Nephron (organoid): Measurements from ENCODE around the gene PARD3.

Experiments used
- H3K27ac Mint-ChIP-seq, 3 experiments: 2 replicates each; pipeline ENCODE4 v1.8.0; 2020; ENCODE audit warnings: mixed read lengths in 3 of 3, mild to moderate bottlenecking in 2 of 3, moderate library complexity in 1 of 3
- H3K27me3 Mint-ChIP-seq: 2 replicates; pipeline ENCODE4 v1.8.0; 2021; ENCODE audit warnings: low read depth, mild to moderate bottlenecking, moderate library complexity, mixed read lengths
- H3K36me3 Mint-ChIP-seq: 2 replicates; pipeline ENCODE4 v1.8.0; 2020; ENCODE audit warnings: low read depth, mixed read lengths
- H3K4me1 Mint-ChIP-seq: 2 replicates; pipeline ENCODE4 v1.8.0; 2020; ENCODE audit warnings: mixed read lengths
- H3K4me3 Mint-ChIP-seq, 3 experiments: 2 replicates each; pipeline ENCODE4 v1.8.0; 2020; ENCODE audit warnings: mild to moderate bottlenecking in 3 of 3, mixed read lengths in 3 of 3, moderate library complexity in 2 of 3
- H3K9me3 Mint-ChIP-seq: 2 replicates; pipeline ENCODE4 v1.8.0; 2020; ENCODE audit warnings: mixed read lengths
- CTCF ChIP-seq, 3 experiments: fragments of 200-600 bp; sonication (generic); IDR thresholded peaks; one replicate each; pipeline ENCODE4 v1.5.0; 2021; ENCODE audit warnings: antibody characterized with exemption in 3 of 3; ENCODE audit not compliant: unreplicated experiment in 3 of 3

Gene PARD3

DNA sequence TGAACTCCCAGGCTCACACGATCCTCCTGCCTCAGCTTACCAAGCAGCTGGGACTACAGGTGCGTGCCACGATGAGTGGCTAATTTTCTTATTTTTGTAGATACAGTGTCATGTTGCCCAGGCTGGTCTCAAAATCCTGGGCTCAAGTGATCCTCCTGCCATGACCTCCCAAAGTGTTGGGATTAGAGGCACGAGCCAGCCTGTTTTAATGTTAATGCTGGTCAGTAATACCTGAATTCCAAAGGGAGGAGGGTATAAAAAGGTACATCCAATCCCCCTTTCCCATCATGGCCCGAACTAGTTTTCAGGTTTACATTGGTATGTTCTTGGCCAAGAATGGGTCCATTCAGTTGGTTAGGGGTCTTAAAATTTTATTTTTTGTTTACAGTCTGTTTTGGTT is 329.1 kb downstream of the PARD3 start:
- no peaks in the 10 kb centered on the region for H3K9me3 Mint-ChIP-seq
- TF ChIP-seq CTCF (IDR thresholded peaks at IDR 0.05; ENCODE audit: unreplicated experiment in 3 of 3) = no peak
- H3K4me3 Mint-ChIP-seq = no peak overlapping the region
- H3K36me3 Mint-ChIP-seq = no peaks in the 10 kb centered on the region
- no peak overlapping the region for H3K27ac Mint-ChIP-seq
- H3K27me3 Mint-ChIP-seq = no peaks in the 10 kb centered on the region
- no peaks in the 10 kb centered on the region for H3K4me1 Mint-ChIP-seq

DNA sequence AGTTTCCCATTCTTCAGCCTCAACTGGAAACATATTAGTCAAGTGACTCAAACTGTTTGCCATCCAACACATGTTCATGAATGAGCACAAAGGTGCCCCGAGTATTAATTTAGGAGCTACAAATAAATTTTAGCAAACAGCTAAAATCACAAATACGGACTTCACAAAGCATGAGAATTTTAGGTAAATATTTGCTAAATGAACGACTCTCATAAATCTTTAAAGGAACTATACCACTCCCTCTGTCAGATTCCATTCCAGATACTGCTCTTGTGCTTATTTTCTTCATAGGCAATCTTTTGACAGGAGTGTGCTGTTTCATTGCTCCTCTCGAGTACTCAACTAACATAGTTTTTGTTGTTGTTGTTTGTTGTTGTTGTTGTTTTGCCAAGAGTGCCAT is 330.9 kb downstream of the PARD3 start:
- Mint-ChIP-seq H3K27me3 (no peaks in the 10 kb centered on the region), H3K36me3 (no peaks in the 10 kb centered on the region), H3K27ac (peak overlapping the region in 1 of 3 experiments; percentile 4), H3K4me1 (no peaks in the 10 kb centered on the region), H3K9me3 (no peaks in the 10 kb centered on the region), H3K4me3 (no peak overlapping the region)
- no peak for TF ChIP-seq CTCF (IDR thresholded peaks at IDR 0.05; ENCODE audit: unreplicated experiment in 3 of 3)

GRCh38 chr10:34480345-34480744 is 334.8 kb downstream of the PARD3 start:
- H3K4me1 Mint-ChIP-seq = peaks cover 5% of the 10 kb centered on the region
- no peaks in the 10 kb centered on the region for H3K36me3 Mint-ChIP-seq
- no peak overlapping the region for H3K27ac Mint-ChIP-seq
- H3K9me3 Mint-ChIP-seq = no peaks in the 10 kb centered on the region
- H3K27me3 Mint-ChIP-seq = no peaks in the 10 kb centered on the region
- H3K4me3 Mint-ChIP-seq = no peak overlapping the region
- no peak for TF ChIP-seq CTCF (IDR thresholded peaks at IDR 0.05; ENCODE audit: unreplicated experiment in 3 of 3)

- Mint-ChIP-seq H3K9me3 (no peaks in the 10 kb centered on the region), H3K36me3 (no peaks in the 10 kb centered on the region), H3K4me3 (no peak overlapping the region), H3K4me1 (peaks cover 8% of the 10 kb centered on the region), H3K27ac (no peak overlapping the region), H3K27me3 (no peaks in the 10 kb centered on the region)
- no peak for TF ChIP-seq CTCF (IDR thresholded peaks at IDR 0.05; ENCODE audit: unreplicated experiment in 3 of 3)
These were observed 335.4 kb downstream of the PARD3 start for GRCh38 chr10:34479520-34480179.

DNA sequence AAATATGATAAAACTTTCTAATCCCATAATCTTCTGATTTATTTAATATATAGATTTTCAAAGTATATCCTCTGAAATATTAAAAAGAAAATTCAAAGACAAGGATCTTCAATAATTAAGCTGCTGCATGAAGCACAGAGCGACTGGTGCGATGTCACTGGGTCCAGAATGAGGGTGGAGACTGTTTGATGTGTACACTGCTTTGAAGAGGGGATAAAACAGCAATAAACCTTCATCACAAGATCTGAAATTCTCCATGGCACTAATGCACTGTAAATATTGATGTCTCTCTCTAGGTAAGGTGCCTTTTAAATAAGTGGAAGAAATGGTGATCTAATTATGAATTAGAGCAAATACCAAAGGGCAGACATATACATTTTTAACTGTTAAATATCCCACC is 337.8 kb downstream of the PARD3 start:
- Mint-ChIP-seq H3K27me3 (no peaks in the 10 kb centered on the region), H3K4me1 (peaks cover 10% of the 10 kb centered on the region), H3K4me3 (no peak overlapping the region), H3K9me3 (no peaks in the 10 kb centered on the region), H3K27ac (no peak overlapping the region), H3K36me3 (no peaks in the 10 kb centered on the region)
- no peak for TF ChIP-seq CTCF (IDR thresholded peaks at IDR 0.05; ENCODE audit: unreplicated experiment in 3 of 3)

DNA sequence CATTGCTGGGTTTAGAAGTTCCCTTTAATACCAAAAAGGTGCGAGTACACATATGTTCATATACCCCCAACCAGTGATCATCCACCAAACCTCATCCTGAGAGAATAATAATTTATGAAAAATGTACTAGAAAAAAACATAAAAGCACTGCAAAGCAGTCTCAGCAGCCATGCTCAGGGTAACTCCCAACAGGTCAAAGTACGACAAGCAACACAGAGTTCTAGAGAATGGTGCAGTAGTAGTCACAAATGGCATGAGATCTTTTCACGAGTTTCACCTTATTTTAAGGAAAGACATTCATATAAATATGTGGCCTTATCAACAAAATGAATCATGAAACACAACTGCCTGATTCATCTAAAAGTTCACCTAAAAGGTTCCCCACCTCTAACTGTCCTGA is 338.5 kb downstream of the PARD3 start:
- no peaks in the 10 kb centered on the region for H3K36me3 Mint-ChIP-seq
- no peak overlapping the region for H3K27ac Mint-ChIP-seq
- no peaks in the 10 kb centered on the region for H3K27me3 Mint-ChIP-seq
- no peaks in the 10 kb centered on the region for H3K9me3 Mint-ChIP-seq
- H3K4me3 Mint-ChIP-seq = no peak overlapping the region
- H3K4me1 Mint-ChIP-seq = peaks cover 10% of the 10 kb centered on the region
- no peak for TF ChIP-seq CTCF (IDR thresholded peaks at IDR 0.05; ENCODE audit: unreplicated experiment in 3 of 3)
